ENCODE measurements around the gene COMMD3. TPM values are rescaled to one million over a fixed set of nuclear protein-coding genes. Genes with fewer than 3 reads are reported as not detected.

COMMD3 gene
- total and polyA plus RNA-seq, 9 of the 15 experiments (the other 6 are each of a cell fraction or from before 2014, with no cell fraction given): 50.7 to 217 (median 80.1) TPM

GRCh38 chr10:22315455-22316285, 518 bp upstream of the COMMD3 start (continued):
- TF ChIP-seq ZNF318 (IDR thresholded peaks at IDR 0.05; ENCODE audit: borderline replicate concordance in 1 of 2, low read depth in 1 of 2) (no peak), PYGO2 (tag; IDR thresholded peaks at IDR 0.05) (no peak), MECOM (CRISPR knock-in tag; IDR thresholded peaks at IDR 0.05) (peak; percentile 23; the same call in 1 of the 2 replicates), NONO (IDR thresholded peaks at IDR 0.05; ENCODE audit: low read depth in 2 of 2, low read length in 1 of 2) (no peak), ZNF778 (CRISPR knock-in tag; IDR thresholded peaks at IDR 0.05) (no peak), CBFA2T3 (IDR thresholded peaks at IDR 0.05) (0 out of 2 replicates have a peak, but pooled peaks have one; percentile 5), ZMIZ1 (IDR thresholded peaks at IDR 0.05; ENCODE audit: low read depth in 2 of 2, low read length in 2 of 2) (no peak), CHD2 (IDR thresholded peaks at IDR 0.05; ENCODE audit: low read depth, low read length) (0 out of 2 replicates have a peak, but pooled peaks have one; percentile 21)
- TF ChIP-seq, protein P1, sequence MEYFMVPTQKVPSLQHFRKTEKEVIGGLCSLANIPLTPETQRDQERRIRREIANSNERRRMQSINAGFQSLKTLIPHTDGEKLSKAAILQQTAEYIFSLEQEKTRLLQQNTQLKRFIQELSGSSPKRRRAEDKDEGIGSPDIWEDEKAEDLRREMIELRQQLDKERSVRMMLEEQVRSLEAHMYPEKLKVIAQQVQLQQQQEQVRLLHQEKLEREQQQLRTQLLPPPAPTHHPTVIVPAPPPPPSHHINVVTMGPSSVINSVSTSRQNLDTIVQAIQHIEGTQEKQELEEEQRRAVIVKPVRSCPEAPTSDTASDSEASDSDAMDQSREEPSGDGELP (CRISPR knock-in tag; IDR thresholded peaks at IDR 0.05; ENCODE audit: borderline replicate concordance): no peak
- TF ChIP-seq, protein P2, sequence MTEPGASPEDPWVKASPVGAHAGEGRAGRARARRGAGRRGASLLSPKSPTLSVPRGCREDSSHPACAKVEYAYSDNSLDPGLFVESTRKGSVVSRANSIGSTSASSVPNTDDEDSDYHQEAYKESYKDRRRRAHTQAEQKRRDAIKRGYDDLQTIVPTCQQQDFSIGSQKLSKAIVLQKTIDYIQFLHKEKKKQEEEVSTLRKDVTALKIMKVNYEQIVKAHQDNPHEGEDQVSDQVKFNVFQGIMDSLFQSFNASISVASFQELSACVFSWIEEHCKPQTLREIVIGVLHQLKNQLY (CRISPR knock-in tag; conservative IDR thresholded peaks at IDR 0.05): 0 out of 4 replicates have a peak, but pooled peaks of 1 of the 2 experiments have one; percentile 30

Data from K562 (cell line).